NCI-H146 treated with DMSO at 0.1 percent for 48 hours (cell line): ENCODE data around the gene MFSD6L.

Source experiments
- DNase-seq: peaks from one replicate; lab custom pipeline; 2025; ENCODE audit not compliant: unreplicated experiment; lab: John Stamatoyannopoulos, UW

Gene MFSD6L

DNA sequence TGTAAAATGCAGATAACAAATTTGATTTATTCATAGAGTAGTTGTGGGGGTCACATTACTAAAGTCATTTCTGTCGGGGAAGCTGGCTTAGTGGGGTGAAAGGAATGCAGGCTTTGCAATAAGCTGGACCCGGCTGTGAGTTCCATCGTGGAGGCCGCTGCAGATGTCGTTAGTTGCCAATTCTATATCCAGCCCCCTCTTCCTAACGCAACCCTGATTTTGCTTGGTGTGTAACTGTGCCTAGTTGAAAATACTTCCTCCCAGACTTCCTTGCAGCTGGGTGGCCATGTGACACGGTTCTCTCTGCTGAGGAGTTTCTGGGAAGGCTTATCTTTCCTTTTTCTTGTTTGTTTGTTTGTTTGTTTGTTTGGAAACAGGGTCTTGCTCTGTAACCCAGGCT lies 4.5 kb downstream of the MFSD6L start:
- no peak for DNase-seq

DNA sequence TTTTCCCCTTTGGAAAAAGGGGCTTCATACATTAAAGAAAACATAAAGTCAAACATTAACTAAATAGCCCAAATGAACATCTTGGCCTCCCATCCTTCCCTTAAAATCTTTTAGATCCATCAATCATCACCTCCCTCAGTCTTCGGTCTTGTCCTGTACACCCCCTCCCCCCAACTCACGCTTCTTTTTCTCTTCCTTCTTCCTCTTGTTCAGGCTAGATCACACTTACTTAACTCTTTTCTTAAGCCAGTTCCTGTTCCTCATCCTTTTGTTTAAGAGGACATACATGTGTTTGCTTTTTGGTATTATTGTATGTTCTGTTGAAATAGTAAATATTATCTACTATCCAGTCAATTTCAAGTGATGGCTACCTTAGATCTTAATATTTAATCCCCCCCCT lies 5.5 kb downstream of the MFSD6L start:
- DNase-seq: no peak

DNA sequence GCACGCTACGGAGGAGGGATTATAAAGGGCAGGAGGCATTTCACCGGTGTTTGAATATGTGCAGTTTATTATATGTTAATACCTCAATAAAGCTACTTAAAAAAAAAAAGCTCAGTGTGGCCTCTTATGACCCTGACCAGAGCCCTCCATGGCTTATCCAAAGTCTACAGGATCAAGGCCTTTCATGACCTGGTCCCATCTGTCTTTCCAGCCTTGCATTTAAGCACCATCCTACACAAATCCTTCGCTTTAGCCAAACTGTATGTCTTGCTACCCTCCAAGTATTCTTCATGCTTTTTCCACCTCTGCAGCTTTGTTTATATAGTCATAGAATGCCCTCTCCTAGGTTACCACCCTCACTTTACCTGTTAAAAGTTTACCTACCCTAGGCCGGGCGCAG lies 6.5 kb downstream of the MFSD6L start:
- DNase-seq: no peak

DNA sequence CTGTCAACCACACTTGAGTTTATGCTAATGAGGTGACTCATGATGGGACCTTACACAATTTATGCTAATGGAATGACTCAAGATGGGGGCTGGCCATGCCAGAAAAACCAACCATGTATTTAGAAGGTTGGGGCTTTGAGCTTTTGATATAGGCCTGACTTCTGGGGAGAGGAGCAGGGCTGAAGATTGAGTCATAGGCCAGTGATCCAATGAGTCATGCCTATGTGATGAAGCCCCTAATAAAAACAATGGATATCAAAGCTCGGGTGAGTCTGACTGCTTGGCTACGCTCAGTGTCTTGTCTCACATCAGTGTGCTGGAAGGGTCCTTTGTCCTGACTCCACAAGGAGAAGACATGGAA lies 7.3 kb downstream of the MFSD6L start:
- DNase-seq: no peak

DNA sequence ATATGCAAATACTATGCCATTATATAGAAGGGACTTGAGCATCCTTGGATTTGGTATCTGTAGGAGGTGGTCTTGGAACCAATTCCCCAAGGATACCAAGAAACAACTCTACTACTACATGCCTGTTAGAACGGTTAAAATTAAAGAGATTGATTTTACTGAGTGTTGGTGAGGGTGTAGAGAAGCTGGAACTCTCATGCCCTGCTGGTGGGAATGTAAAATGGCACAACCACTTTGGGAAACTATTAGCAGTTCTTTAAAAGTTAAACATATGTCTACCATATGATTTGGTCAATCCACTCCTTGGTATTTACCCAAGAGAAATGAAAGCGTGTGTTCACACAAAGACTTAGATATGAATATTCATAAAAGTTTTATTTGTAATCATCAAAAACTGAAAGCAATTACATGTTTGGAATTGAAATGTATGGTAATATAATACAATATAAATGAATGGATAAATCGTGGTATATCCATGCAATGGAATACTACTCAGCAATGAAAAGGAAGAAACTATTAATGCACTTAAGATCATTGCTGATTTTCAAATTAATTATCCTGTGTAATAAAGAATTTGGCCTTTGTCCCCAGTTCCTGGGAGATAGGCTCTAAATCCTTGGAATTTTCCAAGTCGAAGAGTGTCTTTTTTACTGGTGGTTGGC lies 7.8 kb downstream of the MFSD6L start:
- DNase-seq: no peak

DNA sequence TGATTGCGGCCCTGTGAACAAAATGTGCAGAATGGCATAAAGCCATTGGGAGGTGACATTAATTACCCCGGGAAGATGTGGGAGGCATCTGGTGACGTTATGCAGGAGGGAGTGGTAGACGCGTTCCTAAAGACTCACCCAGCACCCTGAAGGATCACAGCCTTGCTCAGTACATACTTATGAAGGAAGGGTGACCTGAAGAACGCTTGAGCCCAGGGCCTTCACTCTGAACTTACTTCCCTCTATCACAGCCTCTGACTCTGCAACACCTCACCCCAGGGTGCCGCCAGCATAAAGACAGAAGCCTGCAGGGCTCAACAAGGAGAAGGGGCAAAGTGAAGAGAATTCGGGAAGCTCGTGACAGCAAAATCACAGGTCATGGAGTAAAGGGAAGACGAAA lies 9.4 kb downstream of the MFSD6L start:
- no peak for DNase-seq

DNA sequence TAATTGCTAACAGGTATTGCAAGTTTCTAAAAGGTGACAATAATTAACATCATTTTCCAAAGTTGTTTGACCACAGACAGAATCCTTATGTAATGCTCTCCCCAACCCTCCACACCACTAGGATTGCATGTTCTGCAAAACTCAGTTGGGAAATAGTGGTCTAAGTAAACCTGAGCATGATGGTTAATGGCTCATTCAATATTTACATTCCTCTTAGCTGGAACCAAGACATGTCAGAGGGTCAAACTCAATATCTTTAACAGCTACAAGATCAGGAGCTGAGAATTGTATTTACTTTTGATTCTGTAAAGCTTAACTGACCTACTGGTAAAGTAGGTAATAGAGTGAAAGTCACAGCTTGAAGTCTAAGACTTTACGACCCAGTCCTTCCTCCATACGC lies 10.2 kb downstream of the MFSD6L start:
- DNase-seq: no peak

DNA sequence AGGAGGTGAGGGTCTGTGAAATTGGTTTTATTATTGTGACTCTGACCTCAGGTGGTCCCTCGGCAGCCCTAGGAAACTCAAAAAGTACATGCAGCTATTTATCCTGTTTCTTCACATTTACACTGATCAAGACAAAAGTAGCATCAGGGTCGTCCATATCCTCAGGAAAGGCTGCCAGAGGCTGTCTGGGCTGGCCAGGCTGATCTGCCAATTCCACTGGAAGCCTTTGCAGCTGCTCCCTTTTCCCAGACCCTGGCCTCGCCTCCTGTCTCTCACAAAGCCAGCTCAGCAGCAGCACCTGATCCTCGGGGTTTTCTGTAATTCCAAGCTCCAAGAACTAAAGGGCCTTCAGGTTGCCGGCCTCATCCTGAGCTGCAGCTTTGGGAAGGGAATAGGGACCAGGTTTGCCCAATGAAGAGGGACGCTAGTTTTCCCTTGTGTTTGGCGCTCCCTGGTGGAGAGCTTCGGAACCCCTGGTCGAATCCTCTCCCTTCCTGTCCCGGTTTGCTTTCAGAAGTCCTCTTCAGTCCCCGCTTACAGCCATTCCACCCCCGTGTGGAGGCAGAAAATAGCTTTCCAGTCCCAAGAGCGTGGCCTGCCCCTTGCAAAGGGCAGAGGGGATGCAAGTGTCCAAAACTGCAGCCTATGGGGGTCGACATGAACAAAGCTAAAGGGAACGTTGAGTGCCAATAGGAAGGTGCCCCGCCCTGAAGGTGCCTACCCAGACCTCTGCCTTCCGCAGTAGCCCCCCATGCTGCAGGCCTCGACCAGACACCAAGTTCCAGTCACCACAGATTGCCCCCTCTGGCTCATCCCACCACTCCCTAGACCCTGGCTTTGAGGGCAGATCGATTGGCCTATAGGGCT lies 13.4 kb downstream of the MFSD6L start:
- peak; percentile 51 for DNase-seq

DNA sequence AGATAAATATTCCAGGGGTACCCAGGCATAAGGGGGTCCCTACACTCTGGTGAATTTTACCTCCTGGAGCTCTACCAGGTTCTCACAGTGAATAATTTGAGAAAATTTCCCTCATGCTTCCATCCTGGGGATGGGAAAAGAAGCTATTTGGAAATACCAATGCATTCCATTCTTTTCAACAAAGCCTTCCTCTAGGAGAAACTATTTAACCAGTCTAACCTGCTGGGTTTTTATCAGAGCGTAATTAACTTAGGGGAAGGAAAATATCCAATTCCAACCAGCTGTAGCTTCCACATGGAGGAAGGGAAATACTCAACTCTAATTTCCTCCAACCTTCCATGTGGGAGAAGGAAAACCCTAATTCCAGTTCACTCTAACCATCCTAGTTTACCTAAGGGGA lies 17.0 kb downstream of the MFSD6L start:
- DNase-seq: no peak

DNA sequence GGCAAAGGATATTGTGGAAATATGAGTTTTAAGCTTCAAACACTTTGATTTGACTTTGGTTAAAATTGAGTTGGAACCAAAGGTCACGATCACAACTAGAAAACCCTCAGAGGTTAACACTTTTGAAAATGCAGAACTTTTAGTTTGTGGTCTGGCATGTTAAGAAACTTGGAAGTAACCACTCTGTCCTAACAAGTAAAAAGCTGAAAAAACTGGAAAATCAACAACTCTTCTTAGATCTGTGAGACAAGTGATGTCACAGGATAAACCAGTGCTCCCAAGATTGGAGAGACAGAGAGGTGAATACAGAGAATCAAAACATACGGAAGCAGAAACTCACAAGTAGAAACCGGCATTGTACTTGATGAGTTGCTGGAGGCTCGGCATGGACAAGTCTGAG lies 17.4 kb downstream of the MFSD6L start:
- DNase-seq: no peak

DNA sequence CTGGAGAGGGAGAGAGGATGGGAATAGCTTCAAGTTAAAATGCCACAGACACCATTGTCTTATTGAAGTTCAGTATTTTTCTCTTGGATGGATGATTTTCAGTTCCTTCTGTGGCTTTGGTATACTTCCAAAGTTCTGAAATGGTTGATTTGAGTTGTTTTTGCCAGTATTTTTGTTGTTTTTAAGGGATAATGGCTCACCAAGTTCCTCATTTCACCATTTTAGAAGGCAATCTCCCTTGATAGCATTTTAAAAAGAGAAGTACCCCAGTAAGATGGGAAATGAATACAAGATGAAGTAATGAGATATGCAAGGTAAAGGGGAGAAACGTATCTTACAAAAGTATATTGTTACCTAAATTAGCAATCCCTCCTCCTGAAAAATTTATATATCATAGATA lies 22.3 kb downstream of the MFSD6L start:
- no peak for DNase-seq

DNA sequence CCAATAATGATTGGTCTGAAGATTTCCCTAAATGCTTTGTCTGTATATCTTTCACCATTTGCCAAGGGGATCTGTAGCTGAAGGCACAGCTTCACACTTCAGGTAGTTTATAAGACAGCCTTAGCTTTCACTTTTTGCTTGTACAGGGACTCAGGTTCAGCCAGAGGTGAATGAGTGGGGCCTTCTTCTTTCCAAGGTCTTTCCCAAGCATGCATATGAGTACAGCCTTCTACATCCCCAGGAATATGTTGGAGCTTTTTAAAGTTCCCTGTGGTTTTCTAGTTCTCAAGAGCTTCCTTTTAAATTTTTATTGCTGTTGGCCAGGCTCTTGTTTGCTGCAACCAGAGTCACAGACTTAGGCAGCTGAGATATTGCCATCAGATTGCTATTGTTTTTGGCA lies 22.9 kb downstream of the MFSD6L start:
- DNase-seq: no peak

DNA sequence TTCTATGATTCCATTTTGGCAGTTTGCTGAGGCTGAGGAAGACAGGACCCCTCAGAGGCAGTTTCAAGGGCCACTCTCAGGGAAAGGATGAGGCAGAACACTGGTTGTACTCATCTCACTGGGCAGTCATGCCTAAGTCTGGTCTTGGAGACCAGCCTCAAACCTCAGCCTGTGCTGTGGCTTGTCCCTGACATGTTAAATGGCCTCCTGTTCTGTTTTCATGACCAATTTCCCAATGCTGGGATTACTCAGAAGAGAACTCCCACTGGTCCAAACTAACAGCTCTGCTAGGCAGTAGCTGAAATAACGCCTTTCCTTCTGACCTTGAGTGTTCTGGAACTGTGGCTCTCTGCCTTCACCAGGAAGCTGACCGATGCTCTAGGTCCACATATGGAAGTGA lies 32.4 kb downstream of the MFSD6L start:
- DNase-seq: no peak

DNA sequence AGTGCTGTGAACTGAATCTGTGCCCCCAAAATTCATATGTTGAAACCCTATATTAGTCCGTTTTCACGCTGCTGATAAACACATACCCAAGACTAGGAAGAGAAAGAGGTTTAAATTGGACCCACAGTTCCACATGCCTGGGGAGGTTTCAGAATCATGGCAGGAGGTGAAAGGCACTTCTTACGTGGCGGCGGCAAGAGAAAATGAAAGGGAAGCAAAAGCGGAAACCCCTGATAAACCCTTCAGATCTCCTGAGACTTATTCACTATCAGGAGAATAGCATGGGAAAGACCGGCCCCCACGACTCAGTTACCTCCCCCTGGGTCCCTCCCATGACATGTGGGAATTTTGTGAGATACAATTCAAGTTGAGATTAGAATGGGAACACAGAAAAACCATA lies 37.2 kb downstream of the MFSD6L start:
- DNase-seq: no peak

DNA sequence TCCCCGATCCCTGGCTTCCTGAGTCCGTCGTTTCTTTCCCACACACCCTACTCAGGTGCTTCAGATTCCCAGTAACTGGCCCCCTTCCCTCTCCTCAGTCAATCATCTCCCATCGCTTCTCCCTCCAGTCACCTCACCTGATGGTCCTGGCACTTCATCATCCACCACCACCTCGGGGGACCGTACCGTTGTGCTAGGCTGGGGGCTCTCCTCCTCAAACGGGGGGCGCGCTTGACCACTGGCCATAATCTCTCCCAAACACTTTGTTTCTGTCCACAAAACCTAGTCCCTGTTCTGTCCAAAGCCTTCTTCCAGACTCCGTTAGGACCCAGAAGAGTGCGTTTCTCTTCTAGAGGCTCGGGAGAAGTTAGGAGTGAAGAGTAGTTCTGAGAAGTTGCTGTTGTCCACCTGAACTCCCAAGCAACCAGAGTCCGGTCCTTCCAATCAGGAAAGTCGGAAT lies 41.0 kb downstream of the MFSD6L start, which contains the start of gene SPDYE4:
Gene SPDYE4, minus strand, starts transcription at position 410 of the 460 bp plus-strand sequence. Its CDS starts 164 bp downstream, at position 246.
- DNase-seq: no peak

DNA sequence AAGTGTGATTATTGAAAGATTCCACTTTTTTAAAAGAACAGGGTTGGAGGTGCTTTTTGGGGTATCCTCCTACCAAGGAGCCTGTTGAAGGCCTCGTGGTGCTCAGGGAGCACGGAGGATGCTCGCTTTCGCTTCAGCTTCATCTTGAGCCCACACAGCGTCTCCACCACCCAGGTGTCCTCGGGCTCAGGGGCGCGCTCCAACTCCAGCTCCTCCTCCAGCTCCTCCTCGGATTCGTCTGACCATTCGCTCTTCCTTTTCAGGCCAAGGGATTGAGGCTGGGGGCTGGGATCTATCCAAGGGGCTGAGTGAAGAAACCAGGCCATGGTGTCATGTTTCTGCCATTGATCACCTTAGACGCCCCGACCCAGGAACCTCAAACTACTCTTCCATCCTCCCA lies 42.0 kb downstream of the MFSD6L start:
- no peak for DNase-seq

DNA sequence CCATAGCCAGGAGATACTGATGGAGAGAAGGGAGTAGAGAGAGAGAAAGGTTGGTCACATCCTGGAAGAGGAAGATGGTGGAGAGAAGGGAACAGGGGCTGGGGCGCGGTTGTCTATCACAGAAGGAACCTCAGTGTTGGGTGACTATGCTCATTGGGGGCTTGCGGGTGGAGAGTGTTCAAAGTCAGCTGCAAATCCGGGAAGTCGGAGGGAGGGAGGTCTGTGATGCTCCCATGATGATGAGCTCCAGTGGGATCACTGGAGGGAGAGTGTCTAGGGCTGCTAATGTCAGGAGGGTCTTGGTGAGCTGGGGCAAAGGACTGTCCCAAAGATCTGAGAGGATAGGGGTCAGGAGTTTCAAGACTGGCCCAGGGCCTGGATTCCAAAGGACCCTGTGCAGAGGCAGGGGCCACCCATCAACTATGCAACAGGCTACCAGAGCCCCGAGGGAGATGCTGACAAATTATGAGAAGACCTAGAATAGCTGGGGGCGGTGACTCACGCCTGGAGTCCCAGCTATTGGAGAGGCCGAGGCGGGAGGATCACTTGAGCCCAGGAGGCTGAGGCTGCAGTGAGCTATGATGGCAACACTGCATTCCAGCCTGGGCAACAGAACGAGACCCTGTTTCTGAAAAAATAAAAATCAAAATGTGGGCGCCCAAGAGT lies 43.4 kb downstream of the MFSD6L start:
- DNase-seq: no peak

DNA sequence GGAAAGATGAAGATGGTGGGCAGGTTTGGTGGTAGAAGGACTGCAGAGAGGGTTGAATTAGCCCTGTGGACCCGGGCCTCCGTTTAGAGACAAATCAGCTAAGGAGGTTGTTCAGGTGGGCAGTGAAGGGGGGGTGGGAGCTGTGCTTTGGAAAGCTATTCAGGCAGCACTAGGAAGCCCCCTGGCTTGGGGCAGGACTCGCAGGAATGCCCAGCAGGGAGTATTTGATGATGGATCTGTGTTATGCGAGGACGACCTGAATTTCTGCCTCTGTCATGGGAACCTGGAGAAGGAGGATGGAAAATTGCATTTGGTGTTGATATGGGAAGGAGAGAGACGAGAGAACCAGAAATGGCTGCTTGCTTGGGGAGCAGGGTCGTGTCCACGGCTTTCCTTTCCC lies 44.3 kb downstream of the MFSD6L start:
- no peak for DNase-seq

DNA sequence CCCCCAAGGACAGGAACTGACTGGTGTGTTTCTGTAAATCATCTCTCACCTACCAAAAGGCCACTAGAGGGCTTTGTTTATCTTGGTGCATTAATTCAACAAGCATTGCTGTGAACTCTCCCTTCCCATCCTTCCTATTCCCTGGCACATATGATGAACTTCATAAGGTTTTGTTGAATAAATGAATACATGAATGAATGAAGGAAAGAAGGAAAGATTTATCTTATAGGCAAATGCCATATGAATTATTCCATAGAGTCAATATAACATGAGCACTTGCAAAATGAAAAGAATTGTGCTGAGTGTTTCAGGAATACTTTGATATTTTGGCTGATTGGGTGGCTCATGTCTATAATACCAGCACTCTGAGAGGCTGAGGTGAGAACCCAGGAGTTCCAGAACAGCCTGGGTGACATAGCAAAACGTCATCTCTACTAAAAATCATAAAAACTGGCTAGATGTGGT lies 45.2 kb downstream of the MFSD6L start:
- DNase-seq: peak; percentile 18

DNA sequence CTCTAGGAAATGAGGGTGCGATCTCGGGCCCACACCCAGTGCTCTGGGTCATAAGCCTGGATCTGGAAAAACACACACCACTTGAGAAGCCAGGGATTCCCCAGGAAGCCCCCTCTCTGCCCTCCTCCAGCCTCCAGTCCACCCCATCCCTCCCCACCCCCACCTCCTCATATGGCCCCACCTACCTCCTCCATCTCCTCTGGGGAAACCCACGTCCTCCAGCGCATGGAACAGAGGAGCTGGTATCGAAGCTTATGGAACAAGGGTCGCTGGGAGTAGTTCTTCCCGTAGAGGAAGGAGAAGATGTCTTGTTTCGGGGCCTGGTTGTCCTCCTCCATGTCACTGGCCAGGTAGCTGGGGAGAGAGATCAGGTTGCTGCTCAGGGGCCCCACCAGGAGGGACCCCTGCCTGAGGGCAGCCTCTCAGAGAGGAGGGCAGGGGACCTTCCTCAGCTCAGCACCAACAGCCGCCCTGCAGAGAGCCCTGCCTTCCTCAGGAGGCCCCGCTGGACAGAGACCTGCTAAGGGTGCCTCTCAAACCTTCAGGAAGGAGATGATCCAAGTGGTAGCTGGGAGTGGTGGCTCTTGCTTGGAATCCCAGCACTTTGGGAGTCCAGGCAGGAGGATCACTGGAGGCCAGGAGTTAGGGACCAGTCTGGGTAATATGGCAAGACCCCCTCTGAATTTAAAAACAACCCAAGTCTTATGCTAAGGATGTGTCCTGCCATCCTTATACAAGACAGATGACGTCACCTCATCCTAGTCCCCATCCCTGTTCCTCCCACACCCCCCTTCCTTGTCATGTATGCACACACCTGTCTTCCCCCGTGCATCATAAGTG lies 45.8 kb downstream of the MFSD6L start:
- DNase-seq: no peak

DNA sequence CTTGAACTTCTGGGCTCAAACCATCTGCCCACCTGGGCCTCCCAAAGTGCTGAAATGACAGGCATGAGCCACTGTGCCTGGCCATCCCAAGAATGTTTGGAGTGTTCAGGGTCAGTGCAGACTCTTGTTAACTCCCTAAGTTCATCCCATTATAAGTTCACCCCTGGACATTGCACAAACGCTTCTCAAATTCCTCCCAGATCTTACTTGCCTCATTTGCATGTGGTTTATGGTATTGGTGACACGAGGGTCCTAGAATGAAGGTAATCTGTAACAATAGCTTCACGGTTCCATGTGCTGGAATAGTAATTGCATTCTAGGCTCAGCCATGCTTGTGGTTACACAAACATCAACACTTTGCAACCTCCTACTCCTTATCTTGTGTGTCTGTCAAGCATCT lies 49.5 kb downstream of the MFSD6L start:
- no peak for DNase-seq
